Prostate gland (tissue), 2 donors: ENCODE measurements around the gene LACRT. TPM values are rescaled to one million over a fixed set of nuclear protein-coding genes. Genes with fewer than 3 reads are reported as not detected.

Experiments
- DNase-seq: peaks from one replicate; pipeline ENCODE4 v3.0.0-alpha.2; 2019; ENCODE audit warnings: low spot score
- H3K27ac ChIP-seq, 2 donors: fragments of 200-600 bp; sonication (generic); 2 replicates each; pipeline ENCODE4 v1.5.1; 2017 to 2019
- H3K27me3 ChIP-seq: fragments of 200-600 bp; sonication (generic); replicated peaks from 2 replicates; pipeline ENCODE4 v1.5.1; 2019; ENCODE audit not compliant: insufficient read depth
- H3K36me3 ChIP-seq, 2 donors: fragments of 200-600 bp; sonication (generic); 1 replicate in 1 of 2; 2 replicates in 1 of 2; pipeline versions ENCODE4 v1.5.1 to v1.8.1; 2017 to 2019
- H3K4me1 ChIP-seq: fragments of 200-600 bp; sonication (generic); replicated peaks from 2 replicates; pipeline ENCODE4 v1.5.1; 2019
- H3K4me3 ChIP-seq, 2 donors: fragments of 200-600 bp; sonication (generic); 2 replicates each; pipeline ENCODE4 v1.5.1; 2017 to 2019
- H3K9me3 ChIP-seq: fragments of 200-600 bp; sonication (generic); 2 replicates; pipeline ENCODE4 v1.5.1; 2017
- CTCF ChIP-seq, 4 experiments: fragments of 200-600 bp in 2 of 4; fragments of 450-650 bp in 2 of 4; sonication (generic) in 2 of 4; IDR thresholded peaks; 1 replicate in 3 of 4; 2 replicates in 1 of 4; pipeline ENCODE4 v1.5.1; 2016 to 2019; ENCODE audit warnings: antibody characterized with exemption in 4 of 4, mild to moderate bottlenecking in 2 of 4, moderate library complexity in 2 of 4
- POLR2A ChIP-seq: fragments of 450-650 bp; IDR thresholded peaks from one replicate; pipeline ENCODE4 v1.6.1; 2016; ENCODE audit warnings: antibody characterized with exemption, mild to moderate bottlenecking
- POLR2AphosphoS5 ChIP-seq: sonication (generic); formaldehyde crosslinking; IDR thresholded peaks from one replicate; pipeline ENCODE4 v1.6.1; 2017; ENCODE audit warnings: antibody characterized with exemption
- WGBS: methylation state at CpG from one replicate; pipeline ENCODE4 v1.1.5; 2018; 5-methylcytosine and 5-hydroxymethylcytosine counted together
- intact Hi-C: fragments of 100-400 bp; cut with DNase I; formaldehyde crosslinking; loops from one replicate; pipeline ENCODE4 v1.14.2; 2022
- total RNA-seq, 2 donors: library from RNA; depleted of rRNA; stranded (reverse); fragments of >200 nt; gene quantifications; one replicate each; pipeline ENCODE4 v1.1.0, GENCODE V29; 2016

The LACRT gene
- total RNA-seq, 2 donors from 2014 or later: not detected

DNA sequence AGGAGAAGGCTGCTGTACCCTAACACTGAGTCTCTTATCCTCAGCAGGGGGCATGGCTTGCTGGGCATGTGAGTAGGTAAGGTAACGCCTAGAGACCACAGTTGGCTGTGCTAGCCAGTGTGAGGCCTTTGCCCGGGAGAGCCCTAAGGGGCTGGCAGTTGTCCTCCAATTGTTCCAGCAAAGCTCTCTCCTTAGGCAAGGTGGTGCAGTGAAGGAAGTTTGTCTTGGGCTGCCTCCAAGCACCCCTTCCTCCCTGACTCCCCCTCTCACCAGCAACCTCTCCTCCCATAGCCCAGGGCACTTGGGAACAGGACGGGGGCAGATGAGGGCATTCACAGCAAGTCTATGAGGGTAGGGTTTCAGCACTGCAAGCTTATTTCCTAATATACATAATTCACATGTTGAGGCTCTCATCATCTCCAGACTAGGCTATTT is 23.0 kb downstream of the LACRT start:
- Histone ChIP-seq H3K4me3 (no peak overlapping the region), H3K27ac (no peak overlapping the region), H3K27me3 (no peaks in the 10 kb centered on the region), H3K4me1 (peaks cover 8% of the 10 kb centered on the region), H3K9me3 (no peaks in the 10 kb centered on the region), H3K36me3 (no peaks in the 10 kb centered on the region)
- intact Hi-C loops: no loop called here
- TF ChIP-seq CTCF (IDR thresholded peaks at IDR 0.05) (no peak), POLR2A (no peak), POLR2AphosphoS5 (no peak)
- DNase-seq: peak; percentile 34
- 46% methylated on average over 3 of the region's 3 CpGs for WGBS

GRCh38 chr12:54608769-54609168 is 25.9 kb downstream of the LACRT start:
- H3K36me3 ChIP-seq: no peaks in the 10 kb centered on the region
- no peaks in the 10 kb centered on the region for H3K27me3 ChIP-seq
- H3K4me1 ChIP-seq: no peaks in the 10 kb centered on the region
- H3K9me3 ChIP-seq: no peaks in the 10 kb centered on the region
- WGBS: 91% methylated on average over 2 of the region's 2 CpGs
- H3K27ac ChIP-seq: no peak overlapping the region
- TF ChIP-seq CTCF (IDR thresholded peaks at IDR 0.05) (no peak), POLR2AphosphoS5 (no peak), POLR2A (no peak)
- no peak for DNase-seq
- intact Hi-C loops: no loop called here
- H3K4me3 ChIP-seq: no peak overlapping the region

DNA sequence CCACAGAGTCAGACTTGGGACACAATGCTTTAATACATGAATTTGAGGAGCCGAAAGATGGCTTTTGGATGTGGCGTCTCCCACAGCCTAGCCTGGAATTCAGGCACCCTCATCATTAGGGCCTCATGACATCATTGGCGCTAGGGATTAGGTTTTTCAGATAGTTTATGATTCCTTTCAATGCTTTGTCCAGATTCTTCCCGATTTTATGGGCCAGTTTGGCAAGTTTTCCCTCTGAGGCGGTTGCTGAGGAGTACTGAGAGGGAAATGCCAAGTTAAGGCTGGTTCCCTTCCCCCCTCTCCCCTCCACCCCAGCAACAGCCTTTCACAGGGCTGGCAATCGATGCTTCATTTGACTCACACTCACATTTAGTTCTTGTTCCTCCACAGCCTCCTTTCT is 26.5 kb downstream of the LACRT start:
- no peaks in the 10 kb centered on the region for H3K9me3 ChIP-seq
- no peak for DNase-seq
- intact Hi-C loops: no loop called here
- no peaks in the 10 kb centered on the region for H3K4me1 ChIP-seq
- WGBS: 30% methylated on average over 6 of the region's 6 CpGs
- no peak overlapping the region for H3K4me3 ChIP-seq
- H3K36me3 ChIP-seq: no peaks in the 10 kb centered on the region
- TF ChIP-seq CTCF (IDR thresholded peaks at IDR 0.05) (no peak), POLR2A (no peak), POLR2AphosphoS5 (no peak)
- H3K27me3 ChIP-seq: no peaks in the 10 kb centered on the region
- H3K27ac ChIP-seq: no peak overlapping the region

GRCh38 chr12:54606556-54606955 is 28.1 kb downstream of the LACRT start:
- WGBS: 51% methylated on average over 4 of the region's 4 CpGs
- Histone ChIP-seq H3K27ac (no peak overlapping the region), H3K4me3 (no peak overlapping the region), H3K4me1 (no peaks in the 10 kb centered on the region), H3K9me3 (no peaks in the 10 kb centered on the region), H3K27me3 (no peaks in the 10 kb centered on the region), H3K36me3 (no peaks in the 10 kb centered on the region)
- intact Hi-C loops: no loop called here
- TF ChIP-seq CTCF (IDR thresholded peaks at IDR 0.05) (no peak), POLR2AphosphoS5 (no peak)
- DNase-seq: no peak

DNA sequence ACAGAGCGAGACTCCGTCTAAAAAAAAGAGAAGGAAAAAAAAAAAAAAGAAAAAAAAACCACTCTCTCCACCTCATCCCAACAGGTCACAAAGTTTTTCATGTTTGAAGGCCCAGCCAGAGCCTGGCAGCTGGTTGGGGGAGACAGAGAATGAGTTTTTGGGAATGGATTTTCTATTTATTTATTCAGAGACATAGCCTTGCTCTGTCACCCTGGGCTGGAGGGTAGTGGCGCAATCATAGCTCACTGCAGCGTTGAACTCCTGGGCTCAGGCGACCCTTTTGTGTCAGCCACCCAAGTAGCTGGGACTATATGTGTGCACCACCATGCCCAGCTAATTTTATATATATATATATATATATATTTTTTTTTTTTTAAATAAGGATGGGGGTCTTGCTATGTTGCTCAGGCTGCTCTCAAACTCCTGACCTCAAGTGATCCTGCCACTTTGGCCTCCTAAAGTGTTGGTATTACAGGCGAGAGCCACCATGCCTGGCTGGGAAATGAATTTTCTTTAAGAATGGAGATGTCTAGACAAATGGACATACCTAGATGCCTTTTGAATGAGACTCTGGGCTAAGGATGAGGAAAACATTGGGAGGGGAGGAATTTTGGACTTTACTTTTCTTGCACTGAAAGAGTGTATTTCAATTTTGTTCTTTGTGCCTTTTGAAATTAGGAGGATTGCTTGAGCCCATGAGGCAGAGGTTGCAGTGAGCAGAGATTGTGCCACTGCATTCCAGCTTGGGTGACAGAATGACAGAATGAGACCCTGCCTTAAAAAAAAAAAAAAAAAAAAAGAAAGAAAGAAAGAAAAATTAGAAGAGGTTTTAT is 29.3 kb downstream of the LACRT start:
- no peaks in the 10 kb centered on the region for H3K9me3 ChIP-seq
- WGBS: 95% methylated on average over 6 of the region's 6 CpGs
- H3K4me1 ChIP-seq: no peaks in the 10 kb centered on the region
- H3K36me3 ChIP-seq: no peaks in the 10 kb centered on the region
- no peak for DNase-seq
- no peak overlapping the region for H3K27ac ChIP-seq
- no peaks in the 10 kb centered on the region for H3K27me3 ChIP-seq
- no peak for TF ChIP-seq POLR2AphosphoS5
- no peak for TF ChIP-seq CTCF (IDR thresholded peaks at IDR 0.05)
- TF ChIP-seq POLR2A: no peak
- H3K4me3 ChIP-seq: no peak overlapping the region
- intact Hi-C loops: no loop called here
